HG02970 (cell line): Measurements from ENCODE around the gene GJD2.

Experiments used
- ATAC-seq: cut with Tn5 transposase; IDR thresholded peaks from one replicate; pipeline ENCODE4 v1.9.1; 2021; ENCODE audit warnings: mild to moderate bottlenecking, moderate library complexity, moderate number of reproducible peaks; ENCODE audit not compliant: unreplicated experiment, low FRiP score

The GJD2 gene

DNA sequence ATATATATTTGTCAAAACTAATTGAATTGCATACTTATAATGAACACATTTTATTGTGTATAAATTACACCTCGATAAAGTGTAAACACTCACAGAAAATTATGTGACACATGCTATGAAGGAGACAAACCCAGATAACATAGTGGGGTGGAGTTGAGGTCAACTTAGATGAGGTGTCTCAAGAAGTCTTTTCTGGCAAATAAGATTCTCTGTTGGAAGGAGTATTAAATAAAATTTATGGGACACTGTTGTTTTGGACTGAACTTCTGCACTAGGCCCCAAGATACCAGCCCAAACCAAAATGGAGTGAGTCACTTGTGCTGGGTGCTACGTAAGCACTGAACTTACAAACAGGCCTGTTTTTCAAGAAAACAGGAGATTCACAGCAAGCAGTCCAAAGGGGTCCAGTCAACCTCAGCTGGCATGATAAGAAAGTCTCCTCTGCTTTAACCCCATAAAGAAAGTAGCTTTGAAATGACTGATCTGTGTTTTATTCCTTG is 21.9 kb upstream of the GJD2 start:
- no peak for ATAC-seq

DNA sequence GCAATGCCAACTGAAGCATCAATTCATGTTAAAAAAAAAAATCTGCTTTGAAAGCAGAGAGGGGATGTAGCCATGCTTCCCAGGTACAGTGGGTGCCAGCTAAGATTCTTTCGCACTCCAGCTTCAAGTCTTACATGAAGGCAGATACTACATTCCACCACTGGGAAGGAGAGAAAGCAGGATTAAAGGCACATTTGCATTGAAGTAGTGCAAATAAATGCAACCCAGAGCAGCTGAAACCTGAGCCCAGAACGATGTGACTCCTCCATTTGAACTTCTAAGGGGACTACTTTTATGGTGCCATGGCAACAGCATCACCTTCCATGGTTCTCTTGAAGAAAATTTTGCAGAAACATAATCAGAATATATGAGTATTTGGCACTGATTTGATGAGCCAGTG is 19.1 kb upstream of the GJD2 start:
- ATAC-seq = no peak

DNA sequence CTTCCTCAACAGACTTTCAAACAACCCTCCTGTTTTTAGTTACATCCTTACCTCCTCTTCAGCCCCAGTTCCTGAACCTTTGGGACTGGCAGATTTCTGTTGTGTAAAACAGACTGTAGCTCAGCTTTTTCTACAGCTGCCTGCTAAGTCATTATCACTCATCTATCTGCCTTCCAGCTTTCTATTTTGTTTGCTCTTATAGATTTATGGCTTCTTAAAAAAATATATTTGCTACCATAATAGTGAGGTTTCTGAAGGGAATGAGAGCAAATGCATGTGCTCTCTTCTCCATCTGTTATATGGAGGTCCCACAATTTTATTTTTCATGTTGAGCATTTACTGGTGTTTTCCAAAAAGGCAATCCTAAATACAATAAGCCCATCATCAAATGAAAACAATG is 18.2 kb upstream of the GJD2 start:
- ATAC-seq = no peak

DNA sequence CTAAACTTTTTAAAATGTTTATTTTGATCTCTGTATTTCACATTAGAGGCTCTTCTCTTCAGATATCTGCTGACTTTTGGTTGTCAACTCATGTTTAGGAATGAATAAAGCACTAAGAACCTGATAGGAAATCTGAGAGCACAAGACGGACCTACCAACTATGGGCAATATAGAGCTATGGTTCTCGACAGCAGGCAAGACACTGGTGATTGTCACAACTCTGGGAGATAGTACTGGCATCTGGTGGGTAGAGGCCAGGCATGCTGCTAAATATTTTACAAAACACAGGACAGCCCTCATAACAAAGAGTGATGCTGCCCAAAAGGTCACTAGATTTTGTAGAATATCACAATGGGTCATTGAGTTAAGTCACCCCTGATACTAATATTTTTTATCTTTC is 17.5 kb upstream of the GJD2 start:
- ATAC-seq = no peak

DNA sequence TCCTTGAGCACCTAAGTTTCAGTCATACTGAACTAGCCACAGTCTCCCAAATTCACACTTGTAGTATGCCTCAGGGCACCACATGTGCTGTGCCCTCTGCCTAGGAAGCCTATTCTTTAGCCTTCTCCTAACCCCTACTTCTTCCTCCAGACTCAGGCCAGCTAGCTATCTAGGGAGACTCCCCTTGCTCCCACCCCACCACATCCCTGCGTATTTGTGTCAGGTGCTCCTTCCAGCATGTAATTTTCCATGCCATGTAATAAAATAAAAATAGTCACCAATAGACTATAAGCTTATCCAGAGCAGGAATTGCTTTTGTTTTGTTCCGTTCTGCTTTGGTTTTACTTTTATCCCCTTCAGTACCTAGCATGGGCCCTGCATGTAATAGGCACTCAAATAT is 14.9 kb upstream of the GJD2 start:
- no peak for ATAC-seq

DNA sequence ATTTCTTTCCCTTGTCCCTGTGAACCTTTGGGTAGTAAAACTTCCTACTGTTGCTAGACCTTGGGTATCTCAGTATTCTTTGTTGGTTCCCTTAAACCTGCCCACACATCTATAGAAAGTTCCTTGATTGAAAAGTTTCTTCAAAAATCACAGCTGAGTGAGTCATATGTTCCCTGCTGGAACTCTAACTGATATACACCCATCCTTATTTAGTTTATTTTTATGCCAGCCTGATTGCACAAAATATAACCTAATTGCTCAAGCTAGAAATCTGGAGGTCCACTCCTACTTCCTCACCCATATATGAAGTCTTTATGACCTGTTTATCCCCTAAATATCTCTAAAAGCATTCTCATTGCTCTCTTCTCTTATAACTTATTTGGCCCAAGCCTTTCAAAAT is 13.7 kb upstream of the GJD2 start:
- ATAC-seq = no peak

DNA sequence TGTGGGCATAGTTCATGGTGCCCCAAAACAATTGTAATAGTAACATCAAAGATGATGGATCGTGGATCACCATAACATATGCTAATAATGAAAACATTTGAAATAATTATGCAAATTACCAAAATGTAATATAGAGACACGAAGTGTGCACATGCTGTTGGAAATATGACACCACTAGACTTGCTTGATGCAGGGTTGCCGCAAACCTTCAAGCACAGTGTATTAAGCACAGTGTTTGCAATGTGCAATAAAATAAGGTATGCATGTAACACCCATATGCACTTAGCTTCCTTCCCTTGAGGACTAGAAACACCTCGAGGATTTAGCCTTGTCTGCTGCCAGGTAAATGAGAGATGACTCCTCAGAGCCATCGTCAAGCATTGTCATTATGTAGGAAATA is 10.9 kb upstream of the GJD2 start:
- ATAC-seq = no peak

DNA sequence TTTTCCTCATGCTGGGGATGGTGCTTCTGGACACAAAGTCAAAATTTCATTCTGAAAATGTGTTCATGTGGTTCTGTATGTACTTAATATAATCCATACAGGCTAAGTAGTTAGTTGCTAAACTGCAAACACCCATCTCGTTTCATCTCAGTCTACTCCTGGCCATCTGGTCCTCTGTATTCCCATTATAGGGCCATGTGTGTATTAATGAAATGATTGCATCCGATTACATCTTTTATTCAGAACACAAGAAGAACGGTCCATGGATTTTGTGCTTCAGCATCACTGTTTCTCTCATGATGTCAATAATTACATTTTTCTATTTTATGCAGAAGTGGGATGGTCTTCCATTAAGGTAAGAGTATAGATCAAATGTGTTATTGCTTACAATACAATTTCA is 6.1 kb upstream of the GJD2 start:
- no peak for ATAC-seq

DNA sequence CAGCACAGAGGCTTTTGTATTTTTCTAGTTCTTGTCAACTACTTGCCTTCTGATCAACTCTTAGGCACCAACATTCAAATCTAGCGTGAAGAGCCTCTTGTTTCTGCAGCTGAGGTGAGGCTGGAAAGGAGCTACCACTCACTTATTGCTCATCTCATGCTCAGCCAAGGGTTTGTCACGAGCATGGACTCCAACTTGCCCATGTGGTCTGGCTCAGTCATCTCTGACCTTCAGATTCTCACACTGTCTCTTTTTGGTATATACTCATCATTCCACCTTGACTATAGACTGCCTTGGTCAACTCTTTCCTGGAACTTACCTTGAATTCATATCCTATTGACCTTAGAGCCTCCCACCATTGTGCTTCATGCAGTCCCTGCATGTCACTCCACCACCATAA is 5.2 kb upstream of the GJD2 start:
- ATAC-seq = no peak

DNA sequence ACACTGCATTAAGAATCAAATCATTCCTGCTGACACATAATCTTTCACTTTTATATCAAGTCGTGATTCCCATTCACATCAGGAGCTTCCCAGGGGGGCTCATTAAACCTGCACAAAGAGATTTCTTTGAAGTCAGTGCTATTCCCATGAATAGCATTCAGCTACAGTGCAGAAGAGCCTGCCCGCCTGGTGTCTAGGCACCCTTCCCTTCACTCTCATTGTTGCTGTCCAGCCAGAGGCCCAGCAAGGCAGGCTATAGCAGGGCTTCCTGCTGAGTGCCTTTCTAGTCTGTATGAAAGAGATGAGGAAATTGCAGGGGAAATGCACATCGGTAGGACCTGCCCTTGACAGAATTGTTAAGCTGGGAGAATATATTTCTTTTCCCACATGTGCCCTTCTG is 4.5 kb upstream of the GJD2 start:
- no peak for ATAC-seq

DNA sequence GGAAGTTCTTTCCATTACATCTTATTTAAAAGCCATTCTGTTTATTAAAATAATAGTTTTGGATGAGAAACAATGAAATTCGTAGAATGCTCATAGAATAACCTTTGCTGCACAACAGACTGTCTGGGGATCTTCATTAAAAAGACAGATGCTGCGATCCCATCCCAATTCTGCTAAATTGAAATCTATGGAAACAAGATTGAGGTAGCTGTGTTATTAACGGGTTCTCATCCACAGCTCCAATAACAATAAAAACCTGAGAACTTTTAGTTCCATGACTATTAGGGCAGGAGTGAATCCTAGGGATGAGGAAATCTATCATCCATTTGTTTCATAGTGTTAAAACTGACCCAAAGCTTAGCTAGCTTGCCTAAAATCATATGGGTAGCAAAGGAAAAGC is 2.5 kb upstream of the GJD2 start:
- ATAC-seq = no peak

DNA sequence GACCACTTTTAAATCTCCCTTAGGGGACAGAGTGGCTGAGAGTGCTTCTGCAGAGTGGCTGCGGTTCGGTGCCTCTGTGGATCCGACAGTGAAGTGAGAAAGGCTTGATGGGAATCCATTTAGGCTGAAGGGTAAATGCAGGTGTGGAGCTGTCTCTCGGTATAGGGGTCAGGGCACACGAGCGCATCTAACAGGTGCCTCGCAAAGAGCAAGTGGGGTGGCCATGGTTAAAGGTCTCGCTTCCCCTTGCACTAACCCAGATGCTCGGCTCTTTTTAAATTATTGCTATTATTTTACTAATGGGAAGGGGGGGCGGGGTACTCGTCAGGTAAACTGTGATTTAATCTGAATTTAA is 598 bp upstream of the GJD2 start:
- ATAC-seq = no peak

DNA sequence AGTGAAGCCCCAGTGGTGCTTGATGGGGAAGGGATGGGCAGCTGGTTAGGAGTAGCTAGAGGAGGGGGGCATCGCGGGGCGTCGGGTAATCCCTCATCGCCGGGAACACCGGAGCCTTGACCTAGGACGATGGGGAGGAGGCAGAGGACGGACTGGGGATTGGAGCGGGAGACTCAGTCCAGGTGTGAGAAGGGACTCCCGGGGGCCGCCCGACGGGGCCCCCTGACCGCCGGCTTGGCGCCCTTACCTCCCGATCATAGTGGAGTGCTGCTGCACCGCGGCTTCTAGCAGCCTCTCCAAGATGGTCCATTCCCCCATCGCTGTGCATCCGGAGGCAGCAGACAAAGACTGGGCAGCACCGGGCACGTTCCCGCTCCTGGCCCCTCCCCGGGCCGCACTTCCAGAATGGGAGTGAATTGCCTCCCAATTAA is 612 bp downstream of the GJD2 start:
- no peak for ATAC-seq

DNA sequence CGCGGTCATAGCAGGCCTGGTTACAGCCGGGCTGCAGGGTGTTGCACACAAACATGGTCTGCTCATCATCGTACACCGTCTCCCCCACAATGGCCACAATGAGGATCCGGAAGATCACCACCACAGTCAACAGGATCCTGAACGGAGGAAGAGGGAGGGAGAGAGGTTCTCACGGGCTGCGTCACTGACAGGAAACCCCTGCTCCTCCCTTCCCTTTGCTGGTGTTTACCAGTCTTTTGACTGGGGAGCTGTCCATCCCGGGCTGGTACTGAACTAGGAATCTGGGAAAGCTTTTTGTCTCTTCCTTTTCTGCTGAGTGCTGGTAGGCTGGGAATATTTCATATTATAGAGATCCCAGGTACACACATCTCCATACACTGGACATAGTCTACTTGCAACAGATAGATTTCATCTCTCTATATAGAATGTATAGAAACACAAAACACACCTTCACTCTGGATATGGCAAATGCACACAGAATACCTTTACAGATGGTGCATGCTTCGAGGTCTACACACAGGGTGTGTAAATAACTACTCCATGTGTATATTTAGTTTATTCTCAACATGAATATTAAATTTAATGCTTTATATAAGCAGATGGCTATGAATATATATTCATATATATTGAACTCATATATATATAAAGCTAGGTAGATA is 1.4 kb downstream of the GJD2 start:
- no peak for ATAC-seq

DNA sequence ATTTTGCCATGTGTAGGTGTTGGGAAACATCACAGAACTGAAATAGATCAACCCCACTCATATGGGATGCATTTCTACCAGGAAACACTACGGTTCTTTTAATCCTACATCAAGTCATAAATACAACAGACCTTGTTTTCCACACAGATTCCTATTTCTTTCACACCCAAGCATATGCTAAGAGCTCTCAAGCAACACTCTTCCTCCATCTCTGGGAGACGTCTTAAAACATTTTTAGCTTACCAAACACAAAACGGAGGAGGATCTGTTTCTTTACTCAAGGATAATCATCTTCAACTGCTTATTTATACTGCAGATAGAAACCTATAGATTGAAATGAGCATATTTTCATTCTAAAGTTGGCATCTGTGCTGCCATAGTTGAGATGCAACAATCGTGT is 5.1 kb downstream of the GJD2 start:
- ATAC-seq = no peak

DNA sequence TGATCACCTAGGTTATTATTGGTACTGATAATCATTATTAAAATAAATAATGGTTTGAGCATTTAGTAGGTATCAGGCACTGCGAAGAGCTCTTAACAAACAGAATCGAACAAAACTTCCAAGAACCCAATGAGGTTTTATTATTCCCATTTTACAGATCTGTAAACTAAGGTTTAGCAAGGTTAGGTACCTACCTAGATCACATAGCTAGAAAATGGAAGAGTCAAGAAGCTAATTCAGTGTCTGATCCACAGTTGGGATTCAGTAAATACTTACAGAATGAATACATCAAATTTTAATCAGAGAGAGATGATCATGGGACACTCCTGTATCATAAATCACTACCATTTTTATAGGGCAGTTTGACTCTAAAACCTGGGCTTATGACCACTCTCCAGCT is 15.5 kb downstream of the GJD2 start:
- ATAC-seq = no peak

DNA sequence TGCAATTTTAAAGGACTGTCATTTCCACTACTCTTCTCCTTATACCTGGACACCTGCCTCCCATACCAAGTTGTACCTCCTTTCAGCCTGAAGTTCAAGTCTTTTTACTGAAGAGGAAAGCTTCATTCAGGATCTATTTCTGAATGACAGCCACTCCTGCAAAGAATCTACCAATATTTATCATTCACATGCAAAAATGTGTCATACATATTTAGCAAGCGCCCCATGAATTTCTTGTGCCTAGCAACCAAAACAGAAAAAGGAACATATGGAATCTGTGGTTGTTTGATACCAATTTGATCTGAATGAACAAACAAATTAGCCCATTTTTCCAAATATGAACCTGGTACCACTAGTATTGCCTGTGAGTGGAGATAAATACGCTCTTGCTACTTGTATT is 16.8 kb downstream of the GJD2 start:
- ATAC-seq = no peak

DNA sequence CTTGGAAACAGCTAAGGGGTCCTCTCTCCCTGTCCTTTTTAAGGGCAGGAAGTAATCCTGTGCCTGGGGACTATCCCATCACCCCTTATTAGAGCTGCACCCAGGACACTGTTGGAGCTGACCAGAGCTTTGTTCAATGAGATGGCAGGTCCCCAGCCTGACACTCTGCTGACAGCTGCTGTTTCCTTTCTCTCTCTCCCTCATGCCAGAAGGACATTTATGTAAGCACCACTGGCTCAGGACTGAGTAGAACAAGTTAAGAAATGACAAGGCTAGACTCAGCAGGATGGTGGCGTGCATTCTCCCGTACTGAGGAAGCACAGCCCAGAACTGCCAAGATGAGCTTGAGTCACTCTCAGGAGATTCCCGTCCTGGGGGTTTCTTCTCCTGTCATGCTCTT is 17.3 kb downstream of the GJD2 start:
- no peak for ATAC-seq

DNA sequence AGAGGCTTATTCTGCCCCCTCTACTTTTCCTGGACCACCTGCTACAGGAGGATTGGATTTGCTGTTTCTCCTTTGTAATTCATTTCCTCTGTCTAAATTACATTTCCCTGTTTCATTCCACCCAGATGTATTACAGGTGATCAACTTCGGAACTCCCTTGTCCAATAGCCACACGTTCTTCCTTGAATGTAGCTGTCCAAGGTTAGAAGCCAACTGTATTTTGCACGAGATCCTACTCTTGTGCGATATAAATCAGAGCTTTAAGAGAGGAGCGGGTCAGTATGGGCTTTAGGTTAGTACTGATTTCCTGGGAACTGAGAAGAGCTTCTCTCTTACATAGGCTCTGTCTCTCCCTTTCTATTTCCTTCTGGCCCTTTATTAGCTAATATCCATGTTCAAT is 20.5 kb downstream of the GJD2 start:
- ATAC-seq = no peak

DNA sequence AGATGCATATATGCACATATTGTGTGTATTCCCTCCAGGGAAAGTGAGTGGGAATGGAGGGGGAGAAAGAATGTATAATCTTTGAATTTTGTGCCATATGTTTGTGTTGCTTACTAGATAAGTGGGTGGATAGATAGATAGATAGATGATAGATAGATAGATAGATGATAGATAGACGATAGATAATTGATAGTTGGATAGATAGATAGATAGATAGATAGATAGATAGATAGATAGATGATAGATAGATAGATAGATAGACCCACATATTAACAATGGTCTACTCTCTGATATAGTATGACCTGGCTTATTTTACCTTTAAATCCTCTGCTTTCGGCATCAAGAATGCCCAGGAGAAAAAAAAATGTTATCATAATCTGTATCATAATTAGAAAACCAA is 21.2 kb downstream of the GJD2 start:
- ATAC-seq = no peak

DNA sequence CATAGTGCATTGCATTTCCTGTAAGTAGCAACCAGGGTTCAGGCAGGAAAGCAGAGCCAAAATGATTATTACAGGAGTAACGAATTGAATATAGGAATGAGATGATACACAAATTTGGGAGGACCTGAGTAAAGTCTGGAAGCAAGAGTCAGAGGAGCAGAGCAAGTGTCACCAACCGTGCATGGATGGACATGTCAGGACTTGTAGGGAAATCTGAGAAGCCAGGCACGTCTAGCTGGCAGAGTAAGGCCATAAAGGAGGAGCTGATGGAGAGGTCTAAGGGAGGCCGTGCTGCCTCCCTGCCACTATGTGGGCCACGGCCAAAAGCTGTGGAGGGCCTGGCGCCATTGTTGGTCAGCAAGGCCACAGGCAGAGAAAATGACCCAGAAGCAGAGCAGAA is 22.4 kb downstream of the GJD2 start:
- ATAC-seq = no peak

DNA sequence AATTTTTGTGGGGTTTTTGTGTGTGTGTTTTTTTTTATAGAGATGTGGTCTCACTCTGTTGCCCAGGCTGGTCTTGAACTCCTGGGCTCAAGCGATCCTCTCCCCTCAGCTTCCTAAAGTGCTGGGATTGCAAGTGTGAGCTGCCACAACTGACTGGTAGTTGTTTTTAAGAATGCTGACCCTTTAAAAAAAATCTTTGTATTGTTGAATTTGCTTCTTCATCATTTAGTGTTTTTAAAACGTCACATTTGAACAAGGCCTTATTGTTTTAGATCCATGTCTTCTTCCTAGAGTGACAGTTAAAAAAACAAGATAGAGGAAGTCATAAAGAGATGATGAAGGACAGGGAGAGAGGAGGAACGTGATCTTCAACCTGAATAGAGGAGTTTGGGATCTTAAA is 24.1 kb downstream of the GJD2 start:
- no peak for ATAC-seq

DNA sequence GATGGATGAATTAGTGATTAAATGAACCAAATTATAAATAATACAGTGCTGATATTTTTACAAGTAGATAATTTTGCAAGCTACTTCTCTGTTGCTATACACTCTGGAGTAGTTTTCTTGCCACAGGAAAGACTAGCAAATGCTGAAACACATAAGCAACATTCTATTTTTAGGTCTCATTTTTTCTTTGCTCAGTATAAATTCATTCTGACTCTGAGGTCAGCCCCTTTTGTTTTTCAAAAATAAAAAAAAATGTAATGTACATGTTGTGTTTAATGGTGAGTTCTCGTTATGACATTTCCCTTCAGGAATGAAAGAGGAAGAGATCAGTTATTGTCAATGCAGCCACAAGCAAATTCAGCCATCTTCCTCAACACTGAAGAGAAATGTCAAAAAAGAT is 24.9 kb downstream of the GJD2 start:
- no peak for ATAC-seq
